Breast epithelium (tissue), 3 donors: ENCODE measurements around the gene KRTAP5-5.

Experiments used
- CTCF ChIP-seq, 3 donors: fragments of 450-650 bp; IDR thresholded peaks; one replicate each; pipeline ENCODE4 v1.5.1; 2016 to 2017; ENCODE audit warnings: antibody characterized with exemption in 3 of 3, mild to moderate bottlenecking in 3 of 3, moderate library complexity in 3 of 3
- POLR2A ChIP-seq: fragments of 450-650 bp; IDR thresholded peaks from one replicate; pipeline ENCODE4 v1.6.1; 2016; ENCODE audit warnings: antibody characterized with exemption, mild to moderate bottlenecking, moderate library complexity
- POLR2AphosphoS5 ChIP-seq, 3 donors: sonication (generic); formaldehyde crosslinking; IDR thresholded peaks; one replicate each; pipeline ENCODE4 v1.6.1; 2017; ENCODE audit warnings: antibody characterized with exemption in 3 of 3

GRCh38 chr11:1637628-1638027 lies 8.1 kb downstream of the KRTAP5-5 start:
- TF ChIP-seq POLR2AphosphoS5 (IDR thresholded peaks at IDR 0.05) (no peak), POLR2A (no peak), CTCF (IDR thresholded peaks at IDR 0.05) (no peak)
